Breast epithelium (tissue), 4 donors: ENCODE measurements around the gene WHAMM. TPM values are rescaled to one million over a fixed set of nuclear protein-coding genes. Genes with fewer than 3 reads are reported as not detected.

Experiments used
- DNase-seq, 2 donors: peaks; one replicate each; pipeline ENCODE4 v3.0.0-alpha.2; 2019; ENCODE audit warnings: low spot score in 2 of 2
- H3K27ac ChIP-seq, 2 donors: fragments of 200-600 bp; sonication (generic) in 1 of 2; one replicate each; pipeline ENCODE4 v1.5.1; 2016 to 2019; ENCODE audit warnings: mild to moderate bottlenecking in 1 of 2
- H3K27me3 ChIP-seq, 2 donors: fragments of 200-600 bp; sonication (generic) in 1 of 2; one replicate each; pipeline versions ENCODE4 v1.5.1 to v1.6.0; 2017 to 2019; ENCODE audit warnings: control low read depth in 1 of 2, mild to moderate bottlenecking in 1 of 2
- H3K36me3 ChIP-seq: fragments of 200-600 bp; one replicate; pipeline ENCODE4 v1.5.1; 2019
- H3K4me1 ChIP-seq, 2 donors: fragments of 200-600 bp; sonication (generic); one replicate each; pipeline ENCODE4 v1.5.1; 2016 to 2019; ENCODE audit warnings: control low read depth in 1 of 2
- H3K4me3 ChIP-seq, 3 donors: fragments of 200-600 bp; sonication (generic); 1 replicate in 2 of 3; 2 replicates in 1 of 3; pipeline ENCODE4 v1.5.1; 2016 to 2019; ENCODE audit warnings: mild to moderate bottlenecking in 3 of 3, moderate library complexity in 2 of 3
- H3K9me3 ChIP-seq, 2 donors: fragments of 200-600 bp; sonication (generic) in 1 of 2; one replicate each; pipeline ENCODE4 v1.5.1; 2016 to 2019; ENCODE audit warnings: control low read depth in 1 of 2
- CTCF ChIP-seq, 3 donors: fragments of 450-650 bp; IDR thresholded peaks; one replicate each; pipeline ENCODE4 v1.5.1; 2016 to 2017; ENCODE audit warnings: antibody characterized with exemption in 3 of 3, mild to moderate bottlenecking in 3 of 3, moderate library complexity in 3 of 3
- POLR2A ChIP-seq: fragments of 450-650 bp; IDR thresholded peaks from one replicate; pipeline ENCODE4 v1.6.1; 2016; ENCODE audit warnings: antibody characterized with exemption, mild to moderate bottlenecking, moderate library complexity
- POLR2AphosphoS5 ChIP-seq, 3 donors: sonication (generic); formaldehyde crosslinking; IDR thresholded peaks; one replicate each; pipeline ENCODE4 v1.6.1; 2017; ENCODE audit warnings: antibody characterized with exemption in 3 of 3
- intact Hi-C: fragments of 100-400 bp; cut with DNase I; formaldehyde crosslinking; loops from one replicate; pipeline ENCODE4 v1.15.1; 2023; ENCODE audit warnings: low total_unique reads
- total RNA-seq, 3 donors: library from RNA; depleted of rRNA; stranded (reverse); fragments of >200 nt; gene quantifications; one replicate each; pipeline ENCODE4 v1.1.0, GENCODE V29; 2016

Gene WHAMM
- total RNA-seq, 3 donors from 2014 or later: 10.8 to 12.9 (median 11.0) TPM

- intact Hi-C loops: no loop called here
- no peaks in the 10 kb centered on the region for H3K9me3 ChIP-seq
- H3K4me3 ChIP-seq: no peak overlapping the region
- H3K27ac ChIP-seq: no peak overlapping the region
- no peaks in the 10 kb centered on the region for H3K36me3 ChIP-seq
- H3K27me3 ChIP-seq: no peaks in the 10 kb centered on the region
- DNase-seq: no peak
- H3K4me1 ChIP-seq: no peaks in the 10 kb centered on the region
- TF ChIP-seq CTCF (IDR thresholded peaks at IDR 0.05) (no peak), POLR2AphosphoS5 (IDR thresholded peaks at IDR 0.05) (no peak), POLR2A (no peak)
Measured at GRCh38 chr15:82881747-82882146, 72.3 kb downstream of the WHAMM start.

GRCh38 chr15:82882273-82882928 is 73.0 kb downstream of the WHAMM start:
- intact Hi-C loops: no loop called here
- Histone ChIP-seq H3K4me1 (no peaks in the 10 kb centered on the region), H3K27me3 (no peaks in the 10 kb centered on the region), H3K36me3 (no peaks in the 10 kb centered on the region), H3K4me3 (no peak overlapping the region), H3K27ac (no peak overlapping the region), H3K9me3 (no peaks in the 10 kb centered on the region)
- no peak for TF ChIP-seq POLR2A
- TF ChIP-seq POLR2AphosphoS5 (IDR thresholded peaks at IDR 0.05): no peak
- no peak for TF ChIP-seq CTCF (IDR thresholded peaks at IDR 0.05)
- DNase-seq: no peak

Other genes with a start within 250 kb of the WHAMM start
- 1 to 10 TPM; 2.2 to 6.9 (median 4.6) TPM for gene CPEB1, start 162.3 kb upstream of the WHAMM start, total RNA-seq
- 1 to 10 TPM; 4.6 to 8.0 (median 5.3) TPM for gene AP3B2, start 99.8 kb upstream of the WHAMM start, total RNA-seq
- 1 to 10 TPM in 1 of 3 donors, under 1 TPM in 1, not detected in 1; under 0.01 to 1.6 TPM for gene FSD2, start 3.6 kb upstream of the WHAMM start, total RNA-seq
- gene HOMER2, start 143.1 kb downstream of the WHAMM start, total RNA-seq: 100 to 1,000 TPM in 1 of 3 donors, 10 to 100 TPM in 1, 1 to 10 TPM in 1; 6.1 to 295 (median 77.7) TPM
- 10 to 100 TPM; 14.9 to 32.3 (median 22.6) TPM for gene RAMAC, start 176.6 kb downstream of the WHAMM start, total RNA-seq
- gene C15orf40, start 202.0 kb downstream of the WHAMM start, total RNA-seq: 10 to 100 TPM; 10.2 to 26.8 (median 14.6) TPM